ENCODE measurements around the gene AMZ1. TPM values are rescaled to one million over a fixed set of nuclear protein-coding genes. Genes with fewer than 3 reads are reported as not detected.

AMZ1 gene
- total and polyA plus RNA-seq, 10 of the 15 experiments (the other 5 are each of a cell fraction or from before 2014, with no cell fraction given) = 0.02 to 2.0 (median 0.69) TPM

DNA sequence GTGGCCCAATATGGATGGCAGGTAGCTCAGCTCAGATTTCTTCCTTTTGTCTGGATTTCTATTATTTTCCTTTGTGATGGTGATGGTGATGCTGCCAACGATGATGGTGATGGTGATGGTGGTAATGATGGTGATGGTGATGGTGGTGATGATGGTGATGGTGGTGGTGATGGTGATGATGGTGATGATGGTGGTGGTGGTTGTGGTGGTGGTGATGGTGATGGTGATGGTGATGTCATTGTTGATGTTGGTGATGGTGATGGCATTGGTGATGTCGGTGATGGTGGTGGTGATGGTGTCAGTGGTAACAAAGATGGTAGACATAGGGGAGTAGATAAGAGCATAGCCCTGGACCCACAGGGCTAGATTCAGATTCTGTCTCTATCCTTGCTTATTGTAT, 30.8 kb upstream of the AMZ1 start:
- ChIA-PET POLR2A (no interaction called here), CTCF (interaction anchor here (0.9 to 1.2 kb wide), 3 partner anchors 25 to 52 kb away, joined by 3 to 4 read pairs (median 4); partner anchors contain the start of gene TTYH3), RAD21 (ENCODE audit: unreplicated experiment) (interaction anchor here (0.7 kb wide), 1 partner anchor 48 kb away, joined by 3 read pairs; no protein-coding TSS in a partner anchor), SMC1A (ENCODE audit: uncharacterized antibody, unreplicated experiment) (no interaction called here)
- no peak overlapping the region for H2AFZ ChIP-seq (ENCODE audit: control insufficient read depth, low read depth, low read length)
- no peaks in the 10 kb centered on the region for H3K27me3 ChIP-seq (replicated peaks in 1 of 2; ENCODE audit: control insufficient read depth in 2 of 2, insufficient read depth in 2 of 2, low read length in 1 of 2)
- no peak overlapping the region for H3K4me3 ChIP-seq
- ATAC-seq (no peak), DNase-seq (ENCODE audit: low read depth, low spot score) (no peak), FAIRE-seq (no peak)
- H3K36me3 ChIP-seq (ENCODE audit: control insufficient read depth in 2 of 2, insufficient read depth in 2 of 2, low read length in 1 of 2) = no peaks in the 10 kb centered on the region
- no peaks in the 10 kb centered on the region for H4K20me1 ChIP-seq (ENCODE audit: control insufficient read depth, insufficient read depth)
- no peaks in the 10 kb centered on the region for H3K79me2 ChIP-seq (ENCODE audit: control insufficient read depth, insufficient read depth, low read length)
- TF ChIP-seq HDGF (IDR thresholded peaks at IDR 0.05) (peak; percentile 43; the same call in 1 of the 2 replicates), HCFC1 (IDR thresholded peaks at IDR 0.05; ENCODE audit: low read length) (no peak), ZNF207 (IDR thresholded peaks at IDR 0.05; ENCODE audit: borderline replicate concordance) (no peak), ATF7 (IDR thresholded peaks at IDR 0.05; ENCODE audit: low read depth) (peak; percentile 26; the same call in 1 of the 2 replicates), SMAD1 (IDR thresholded peaks at IDR 0.05; ENCODE audit: low read depth, partially characterized antibody) (no peak), RBBP5 (conservative IDR thresholded peaks at IDR 0.05) (no peak), GATAD2B (conservative IDR thresholded peaks at IDR 0.05; ENCODE audit: low read depth) (no peak)
- TF ChIP-seq, protein P1, sequence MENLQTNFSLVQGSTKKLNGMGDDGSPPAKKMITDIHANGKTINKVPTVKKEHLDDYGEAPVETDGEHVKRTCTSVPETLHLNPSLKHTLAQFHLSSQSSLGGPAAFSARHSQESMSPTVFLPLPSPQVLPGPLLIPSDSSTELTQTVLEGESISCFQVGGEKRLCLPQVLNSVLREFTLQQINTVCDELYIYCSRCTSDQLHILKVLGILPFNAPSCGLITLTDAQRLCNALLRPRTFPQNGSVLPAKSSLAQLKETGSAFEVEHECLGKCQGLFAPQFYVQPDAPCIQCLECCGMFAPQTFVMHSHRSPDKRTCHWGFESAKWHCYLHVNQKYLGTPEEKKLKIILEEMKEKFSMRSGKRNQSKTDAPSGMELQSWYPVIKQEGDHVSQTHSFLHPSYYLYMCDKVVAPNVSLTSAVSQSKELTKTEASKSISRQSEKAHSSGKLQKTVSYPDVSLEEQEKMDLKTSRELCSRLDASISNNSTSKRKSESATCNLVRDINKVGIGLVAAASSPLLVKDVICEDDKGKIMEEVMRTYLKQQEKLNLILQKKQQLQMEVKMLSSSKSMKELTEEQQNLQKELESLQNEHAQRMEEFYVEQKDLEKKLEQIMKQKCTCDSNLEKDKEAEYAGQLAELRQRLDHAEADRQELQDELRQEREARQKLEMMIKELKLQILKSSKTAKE (IDR thresholded peaks at IDR 0.05; ENCODE audit: low read depth, poor library complexity, severe bottlenecking) = no peak
- TF ChIP-seq, protein P2, sequence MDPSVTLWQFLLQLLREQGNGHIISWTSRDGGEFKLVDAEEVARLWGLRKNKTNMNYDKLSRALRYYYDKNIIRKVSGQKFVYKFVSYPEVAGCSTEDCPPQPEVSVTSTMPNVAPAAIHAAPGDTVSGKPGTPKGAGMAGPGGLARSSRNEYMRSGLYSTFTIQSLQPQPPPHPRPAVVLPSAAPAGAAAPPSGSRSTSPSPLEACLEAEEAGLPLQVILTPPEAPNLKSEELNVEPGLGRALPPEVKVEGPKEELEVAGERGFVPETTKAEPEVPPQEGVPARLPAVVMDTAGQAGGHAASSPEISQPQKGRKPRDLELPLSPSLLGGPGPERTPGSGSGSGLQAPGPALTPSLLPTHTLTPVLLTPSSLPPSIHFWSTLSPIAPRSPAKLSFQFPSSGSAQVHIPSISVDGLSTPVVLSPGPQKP (IDR thresholded peaks at IDR 0.05; ENCODE audit: low read depth, low read length) = no peak
- TF ChIP-seq, protein P3, sequence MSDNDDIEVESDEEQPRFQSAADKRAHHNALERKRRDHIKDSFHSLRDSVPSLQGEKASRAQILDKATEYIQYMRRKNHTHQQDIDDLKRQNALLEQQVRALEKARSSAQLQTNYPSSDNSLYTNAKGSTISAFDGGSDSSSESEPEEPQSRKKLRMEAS (IDR thresholded peaks at IDR 0.05; ENCODE audit: low read depth, low read length) = no peak
- no peak overlapping the region for H3K27ac ChIP-seq (ENCODE audit: control insufficient read depth, insufficient read depth)
- intact Hi-C loops (cut with micrococcal nuclease; ENCODE audit: unreplicated experiment) = no loop called here
- in situ Hi-C loops (cut with MboI) = no loop called here
- no peaks in the 10 kb centered on the region for H3K4me1 ChIP-seq (ENCODE audit: control insufficient read depth, insufficient read depth, low read length)
- WGBS (ENCODE audit: insufficient coverage, insufficient replicate concordance, low lambda C conversion rate, missing lambda C conversion rate) = 73% methylated on average over 2 of the region's 2 CpGs
- no peak overlapping the region for H3K9ac ChIP-seq (ENCODE audit: control insufficient read depth, insufficient read depth, low read length)
- H3K4me2 ChIP-seq (ENCODE audit: control insufficient read depth, insufficient read depth) = no peak overlapping the region
- no peaks in the 10 kb centered on the region for H3K9me3 ChIP-seq (replicated peaks; ENCODE audit: control insufficient read depth, insufficient read depth, low read length)
- BruUV-seq (replicated peaks) = no TSS peak

Data from GM12878 (cell line).